PC-9 (cell line): Measurements from ENCODE around the gene C22orf31. TPM values are rescaled to one million over a fixed set of nuclear protein-coding genes. Genes with fewer than 3 reads are reported as not detected.

Experiments used
- BruUV-seq: library from RNA; stranded (reverse); fragments of 400-500 nt; replicated peaks from 2 replicates; lab custom pipeline; 2021; lab: Mats Ljungman, UMichigan
- CTCF ChIA-PET: fragments of 300-600 bp; sonication (Branson Sonifier 250); formaldehyde crosslinking; loops from one replicate; lab custom pipeline; 2022; ENCODE audit warnings: antibody characterized with exemption; lab: Charles Lee
- POLR2A ChIA-PET: fragments of 300-600 bp; sonication (Branson Sonifier 250); formaldehyde crosslinking; loops from one replicate; lab custom pipeline; 2022; ENCODE audit warnings: antibody characterized with exemption; ENCODE audit not compliant: unreplicated experiment; lab: Charles Lee
- DNase-seq, 2 experiments: peaks; one replicate each; pipeline versions ENCODE4 v3.0.0 to v3.0.0-alpha.2; 2015 to 2022; ENCODE audit warnings: mixed read lengths in 1 of 2
- H2AFZ ChIP-seq: fragments of 200-600 bp; sonication (generic); 2 replicates; pipeline ENCODE4 v1.8.1; 2017; ENCODE audit warnings: antibody characterized with exemption
- H3F3A ChIP-seq: fragments of 200-600 bp; sonication (generic); 2 replicates; pipeline ENCODE4 v1.8.1; 2017; ENCODE audit warnings: antibody characterized with exemption, mild to moderate bottlenecking, low read depth; ENCODE audit not compliant: insufficient read depth
- H3K27ac ChIP-seq: fragments of 200-600 bp; sonication (generic); 2 replicates; pipeline ENCODE4 v1.6.1; 2016; ENCODE audit warnings: mixed run types
- H3K27me3 ChIP-seq: fragments of 200-600 bp; sonication (generic); 2 replicates; pipeline ENCODE4 v1.6.1; 2016; ENCODE audit warnings: low read depth, mixed run types; ENCODE audit not compliant: insufficient read depth
- H3K36me3 ChIP-seq: fragments of 200-600 bp; sonication (generic); 2 replicates; pipeline ENCODE4 v1.6.1; 2016; ENCODE audit warnings: low read depth, mixed run types
- H3K4me1 ChIP-seq: fragments of 200-600 bp; sonication (generic); replicated peaks from 2 replicates; pipeline ENCODE4 v1.6.1; 2016; ENCODE audit warnings: mixed run types; ENCODE audit not compliant: insufficient read depth
- H3K4me2 ChIP-seq: fragments of 200-600 bp; sonication (generic); 2 replicates; pipeline ENCODE4 v1.6.1; 2017; ENCODE audit warnings: mixed run types
- H3K4me3 ChIP-seq: fragments of 200-600 bp; sonication (generic); 2 replicates; pipeline ENCODE4 v1.6.1; 2016; ENCODE audit warnings: mixed run types
- H3K79me2 ChIP-seq: fragments of 200-600 bp; sonication (generic); 2 replicates; pipeline ENCODE4 v1.6.1; 2017; ENCODE audit warnings: low read depth, mixed run types
- H3K9me2 ChIP-seq: fragments of 200-600 bp; sonication (generic); 2 replicates; pipeline ENCODE4 v1.8.1; 2017; ENCODE audit warnings: mild to moderate bottlenecking; ENCODE audit not compliant: insufficient read depth
- H3K9me3 ChIP-seq: fragments of 200-600 bp; sonication (generic); 2 replicates; pipeline ENCODE4 v1.8.1; 2016; ENCODE audit warnings: low read depth; ENCODE audit not compliant: insufficient read depth
- H4K20me1 ChIP-seq: fragments of 200-600 bp; sonication (generic); 2 replicates; pipeline ENCODE4 v1.8.1; 2017; ENCODE audit not compliant: insufficient read depth
- EZH2 ChIP-seq: fragments of 200-600 bp; sonication (generic); IDR thresholded peaks from 2 replicates; pipeline ENCODE4 v1.8.0; 2017; ENCODE audit warnings: antibody characterized with exemption, low read depth
- intact Hi-C: fragments of 100-400 bp; cut with micrococcal nuclease; formaldehyde crosslinking; loops from one replicate; pipeline ENCODE4 v1.10.0; 2022; ENCODE audit not compliant: unreplicated experiment
- total RNA-seq: library from RNA; stranded (reverse); gene quantifications from 2 replicates; pipeline ENCODE4 v1.2.3, GENCODE V29; 2021
- TF ChIP-seq, protein P1 (sequence below): fragments of 200-600 bp; sonication (generic); conservative IDR thresholded peaks from 2 replicates; pipeline ENCODE4 v1.6.1; 2017; ENCODE audit warnings: mixed run types, antibody characterized with exemption, mild to moderate bottlenecking, moderate library complexity

C22orf31 gene
- total RNA-seq, 1 experiment from 2014 or later: not detected

GRCh38 chr22:29081517-29082236 lies 20.0 kb upstream of the C22orf31 start:
- CTCF ChIA-PET: no interaction called here
- no peaks in the 10 kb centered on the region for H3K36me3 ChIP-seq
- H2AFZ ChIP-seq: no peak overlapping the region
- no peaks in the 10 kb centered on the region for H3K27me3 ChIP-seq
- no peak for DNase-seq
- no peak overlapping the region for H3K27ac ChIP-seq
- H4K20me1 ChIP-seq: no peaks in the 10 kb centered on the region
- TF ChIP-seq EZH2: no peak
- TF ChIP-seq, protein P1, sequence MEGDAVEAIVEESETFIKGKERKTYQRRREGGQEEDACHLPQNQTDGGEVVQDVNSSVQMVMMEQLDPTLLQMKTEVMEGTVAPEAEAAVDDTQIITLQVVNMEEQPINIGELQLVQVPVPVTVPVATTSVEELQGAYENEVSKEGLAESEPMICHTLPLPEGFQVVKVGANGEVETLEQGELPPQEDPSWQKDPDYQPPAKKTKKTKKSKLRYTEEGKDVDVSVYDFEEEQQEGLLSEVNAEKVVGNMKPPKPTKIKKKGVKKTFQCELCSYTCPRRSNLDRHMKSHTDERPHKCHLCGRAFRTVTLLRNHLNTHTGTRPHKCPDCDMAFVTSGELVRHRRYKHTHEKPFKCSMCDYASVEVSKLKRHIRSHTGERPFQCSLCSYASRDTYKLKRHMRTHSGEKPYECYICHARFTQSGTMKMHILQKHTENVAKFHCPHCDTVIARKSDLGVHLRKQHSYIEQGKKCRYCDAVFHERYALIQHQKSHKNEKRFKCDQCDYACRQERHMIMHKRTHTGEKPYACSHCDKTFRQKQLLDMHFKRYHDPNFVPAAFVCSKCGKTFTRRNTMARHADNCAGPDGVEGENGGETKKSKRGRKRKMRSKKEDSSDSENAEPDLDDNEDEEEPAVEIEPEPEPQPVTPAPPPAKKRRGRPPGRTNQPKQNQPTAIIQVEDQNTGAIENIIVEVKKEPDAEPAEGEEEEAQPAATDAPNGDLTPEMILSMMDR: no peak
- no peaks in the 10 kb centered on the region for H3K9me3 ChIP-seq
- H3F3A ChIP-seq: no peaks in the 10 kb centered on the region
- H3K4me2 ChIP-seq: no peak overlapping the region
- intact Hi-C loops: no loop called here
- H3K4me3 ChIP-seq: no peak overlapping the region
- no peaks in the 10 kb centered on the region for H3K79me2 ChIP-seq
- H3K9me2 ChIP-seq: no peaks in the 10 kb centered on the region
- peaks cover 7% of the 10 kb centered on the region for H3K4me1 ChIP-seq
- POLR2A ChIA-PET: no interaction called here
- BruUV-seq: no TSS peak

DNA sequence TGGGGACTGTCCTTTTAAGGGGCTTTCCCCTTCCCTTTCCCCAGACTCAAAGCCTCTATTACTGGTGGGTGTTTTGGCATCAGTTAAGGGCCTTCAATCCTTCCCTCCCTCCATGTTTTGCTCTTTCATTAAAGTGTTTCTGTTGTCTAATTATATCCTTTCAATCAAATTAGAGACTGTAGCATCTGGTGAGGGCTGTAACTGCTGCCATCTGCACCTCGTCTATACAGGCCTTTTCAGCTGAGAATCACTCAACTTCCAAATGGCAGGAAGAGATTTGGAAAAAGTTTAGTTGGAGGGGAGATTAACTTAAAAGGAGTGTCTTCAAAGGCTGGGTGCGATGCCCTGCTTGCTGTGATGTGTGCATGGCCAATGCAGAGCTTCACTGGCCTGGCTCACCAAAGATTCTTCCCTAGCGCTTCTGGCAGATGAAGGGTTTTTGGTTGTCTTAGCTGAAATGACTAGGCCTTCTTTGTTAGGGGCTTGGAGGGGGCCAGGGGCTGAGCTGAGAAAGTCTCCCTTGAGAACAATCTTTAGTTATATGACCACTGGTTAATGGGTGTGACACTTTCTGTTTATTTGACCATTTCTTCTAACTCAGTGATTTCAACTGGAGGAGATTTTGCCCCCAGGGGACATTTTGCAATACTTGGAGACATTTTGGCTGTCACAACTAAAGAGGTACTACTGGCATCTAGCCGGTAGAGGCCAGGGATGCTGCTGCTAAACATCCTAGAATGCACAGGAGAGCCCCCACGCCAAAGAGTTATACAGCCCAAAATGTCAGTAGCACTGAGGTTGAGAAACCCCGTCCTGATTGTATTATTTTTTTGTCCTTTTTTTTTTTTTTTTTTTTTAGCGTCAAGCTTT lies 18.7 kb upstream of the C22orf31 start:
- H3K4me3 ChIP-seq: no peak overlapping the region
- H3K27me3 ChIP-seq: no peaks in the 10 kb centered on the region
- no peak overlapping the region for H3K27ac ChIP-seq
- CTCF ChIA-PET: no interaction called here
- no peaks in the 10 kb centered on the region for H3K36me3 ChIP-seq
- H3F3A ChIP-seq: no peaks in the 10 kb centered on the region
- H4K20me1 ChIP-seq: no peaks in the 10 kb centered on the region
- peak overlapping the region; percentile 32; the same call in 1 of the 2 replicates for H3K4me2 ChIP-seq
- DNase-seq: peak in 1 of 2 experiments; percentile 77
- H3K9me2 ChIP-seq: no peaks in the 10 kb centered on the region
- no peaks in the 10 kb centered on the region for H3K9me3 ChIP-seq
- TF ChIP-seq EZH2: no peak
- TF ChIP-seq, protein P1: no peak; the same call in 1 of the 2 replicates
- no peak overlapping the region for H2AFZ ChIP-seq
- H3K79me2 ChIP-seq: no peaks in the 10 kb centered on the region
- no TSS peak for BruUV-seq
- peaks cover 7% of the 10 kb centered on the region for H3K4me1 ChIP-seq
- POLR2A ChIA-PET: no interaction called here
- intact Hi-C loops: no loop called here

DNA sequence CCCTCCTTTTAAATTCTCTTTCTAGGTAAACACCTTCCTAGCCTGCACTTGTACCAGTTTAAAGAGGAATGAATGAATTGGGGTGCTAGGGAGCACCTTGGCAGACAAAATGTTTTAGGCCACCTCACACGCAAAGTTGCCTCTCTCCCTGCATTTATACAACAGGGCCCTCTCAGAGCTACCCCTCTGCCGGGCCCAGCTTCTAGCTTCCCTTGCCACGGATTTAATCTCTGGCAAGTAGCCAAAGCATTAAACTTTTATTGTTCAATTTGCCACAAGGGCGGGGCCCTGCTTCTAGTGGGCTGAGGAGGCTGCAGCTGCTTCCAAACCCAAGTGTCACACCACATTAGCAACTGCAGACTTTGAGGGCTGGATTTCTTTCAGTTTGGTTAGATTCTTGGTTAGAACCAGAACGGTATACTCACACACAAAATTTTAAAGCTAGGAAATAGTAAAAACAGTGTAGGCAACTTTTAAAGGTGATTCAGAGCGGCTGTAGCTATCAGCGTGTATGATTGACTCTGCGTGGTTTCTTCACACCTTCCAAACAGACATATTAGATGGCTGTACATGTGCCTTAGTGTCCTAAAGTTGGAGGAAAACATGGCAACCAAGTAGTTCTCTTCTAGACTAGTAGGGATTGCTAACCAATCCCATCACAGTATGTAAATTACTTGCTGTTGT lies 17.7 kb upstream of the C22orf31 start:
- CTCF ChIA-PET: no interaction called here

More for the DNA sequence above, 17.7 kb upstream of the C22orf31 start:
- Histone ChIP-seq H3K4me2 (no peak overlapping the region), H4K20me1 (no peaks in the 10 kb centered on the region), H3F3A (no peaks in the 10 kb centered on the region), H3K27ac (no peak overlapping the region), H3K27me3 (no peaks in the 10 kb centered on the region), H3K4me1 (peaks cover 7% of the 10 kb centered on the region), H3K79me2 (no peaks in the 10 kb centered on the region), H3K9me3 (no peaks in the 10 kb centered on the region), H2AFZ (no peak overlapping the region), H3K4me3 (no peak overlapping the region), H3K9me2 (no peaks in the 10 kb centered on the region), H3K36me3 (no peaks in the 10 kb centered on the region)
- no peak for DNase-seq
- no TSS peak for BruUV-seq
- POLR2A ChIA-PET: no interaction called here
- intact Hi-C loops: no loop called here
- TF ChIP-seq, protein P1: no peak
- no peak for TF ChIP-seq EZH2
